Activated naive CD8-positive, alpha-beta T cell treated with anti-CD3 and anti-CD28 coated beads, Interleukin-2, amount 10 ng/mL, durations not matched to agents 7 days and 5 days (primary cell): ENCODE measurements around the gene SPEM2. TPM values are rescaled to one million over a fixed set of nuclear protein-coding genes. Genes with fewer than 3 reads are reported as not detected.
A peak's percentile ranks its signal among the peaks of the same experiment; 100 is the strongest.

Experiments used
- ATAC-seq: fragments of 150-1000 bp; cut with Tn5 transposase; one replicate; pipeline ENCODE4 v1.10.0; 2021; ENCODE audit warnings: low read depth, moderate library complexity
- POLR2A ChIA-PET: fragments of 350-600 bp; sonication (Branson Sonifier 250); formaldehyde crosslinking; loops from one replicate; lab custom pipeline; 2021; ENCODE audit warnings: antibody characterized with exemption; lab: Charles Lee
- DNase-seq: peaks from one replicate; pipeline ENCODE4 v3.0.0; 2021
- H3K27ac Mint-ChIP-seq: one replicate; pipeline ENCODE4 v1.8.0; 2022; ENCODE audit warnings: mild to moderate bottlenecking, mixed read lengths
- H3K27me3 Mint-ChIP-seq: one replicate; pipeline ENCODE4 v1.8.0; 2022; ENCODE audit warnings: mild to moderate bottlenecking, moderate library complexity, mixed read lengths
- H3K36me3 Mint-ChIP-seq: one replicate; pipeline ENCODE4 v1.8.0; 2021; ENCODE audit warnings: mild to moderate bottlenecking, mixed read lengths
- H3K4me1 Mint-ChIP-seq: one replicate; pipeline ENCODE4 v1.8.0; 2021; ENCODE audit warnings: mixed read lengths
- H3K4me3 Mint-ChIP-seq: one replicate; pipeline ENCODE4 v1.8.0; 2022; ENCODE audit warnings: mild to moderate bottlenecking, moderate library complexity, mixed read lengths
- H3K9me3 Mint-ChIP-seq: one replicate; pipeline ENCODE4 v1.8.0; 2021; ENCODE audit warnings: mixed read lengths
- total RNA-seq, 2 experiments: library from RNA; stranded (reverse); gene quantifications; one replicate each; pipeline ENCODE4 v1.2.3, GENCODE V29; 2021

The SPEM2 gene
- total RNA-seq, result not detected

DNA sequence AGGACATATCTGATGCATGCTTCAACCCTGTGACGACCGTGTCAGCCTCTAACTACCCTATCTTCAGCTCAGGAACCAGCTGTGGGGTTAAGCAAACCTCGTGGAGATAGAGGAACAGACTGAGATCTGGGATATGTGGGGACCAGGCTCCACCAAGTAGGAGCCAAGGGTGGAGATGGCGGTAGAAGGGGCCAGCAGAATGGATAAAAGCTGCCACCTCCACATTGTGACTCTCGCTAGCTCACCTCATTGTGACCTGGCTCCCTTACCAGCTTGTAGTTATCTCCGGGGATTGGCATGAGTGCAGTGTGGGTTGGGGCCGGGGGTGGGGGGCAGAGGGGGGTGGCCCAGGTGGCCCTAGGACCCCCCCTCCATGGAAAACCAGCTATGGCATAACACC is at the start of gene SPEM2:
Gene SPEM2 (plus strand): TSS at position 301 of the 400 bp plus-strand sequence. CDS start 73 bp downstream, at position 374.
- H3K4me1 Mint-ChIP-seq, result peaks cover 1% of the 10 kb centered on the region
- no peaks in the 10 kb centered on the region for H3K27me3 Mint-ChIP-seq
- H3K4me3 Mint-ChIP-seq, result no peak within 1 kb of the TSS
- POLR2A ChIA-PET, result no interaction called here
- ATAC-seq (no peak), DNase-seq (no peak)
- H3K27ac Mint-ChIP-seq, result no peak within 1 kb of the TSS
- no peaks in the 10 kb centered on the region for H3K36me3 Mint-ChIP-seq
- H3K9me3 Mint-ChIP-seq, result no peaks in the 10 kb centered on the region

DNA sequence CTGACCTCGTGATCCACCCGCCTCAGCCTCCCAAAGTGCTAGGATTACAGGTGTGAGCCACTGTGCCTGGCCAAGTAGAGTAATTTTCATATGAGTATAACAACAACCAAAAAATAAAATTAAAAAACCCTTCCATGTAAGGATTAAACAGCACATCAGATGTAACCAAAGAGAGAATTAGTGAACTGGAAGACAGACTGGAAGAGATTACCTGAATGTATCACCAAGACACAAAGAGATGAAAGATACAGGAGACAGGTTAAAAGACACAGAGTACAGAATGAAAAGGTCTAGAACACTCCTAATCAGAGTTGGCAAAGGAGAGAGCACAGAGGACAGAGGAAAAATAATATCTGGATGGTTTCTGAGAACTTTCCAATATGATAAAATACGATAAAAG is 46.3 kb upstream of the SPEM2 start:
- Mint-ChIP-seq H3K4me3 (no peak overlapping the region), H3K27me3 (peaks cover 38% of the 10 kb centered on the region), H3K9me3 (peaks cover 5% of the 10 kb centered on the region), H3K4me1 (peaks cover 5% of the 10 kb centered on the region), H3K36me3 (peaks cover 5% of the 10 kb centered on the region), H3K27ac (no peak overlapping the region)
- ATAC-seq, result no peak
- DNase-seq, result no peak
- POLR2A ChIA-PET, result no interaction called here

DNA sequence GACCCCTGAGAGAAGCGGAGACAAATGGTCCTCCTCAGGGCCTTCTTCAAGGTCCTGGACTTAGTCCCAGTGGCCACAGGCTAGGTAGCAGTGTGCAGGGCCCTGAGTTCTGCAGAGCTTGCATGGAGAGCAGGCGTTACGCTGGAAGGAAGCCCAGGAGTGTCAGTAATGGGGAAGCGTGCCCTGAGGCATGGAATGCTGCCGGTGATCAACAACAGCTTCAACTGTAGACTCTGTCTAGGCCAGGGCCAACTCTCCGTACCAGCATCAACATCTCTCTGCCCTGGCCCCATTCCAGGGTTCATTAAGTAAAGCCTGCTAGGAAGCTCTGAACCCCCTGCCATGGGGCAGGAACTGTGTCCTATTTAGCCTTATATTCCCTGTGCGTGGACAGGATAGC is 45.1 kb upstream of the SPEM2 start:
- no peak overlapping the region for H3K4me3 Mint-ChIP-seq
- peaks cover 5% of the 10 kb centered on the region for H3K9me3 Mint-ChIP-seq
- ATAC-seq (no peak), DNase-seq (no peak)
- H3K27ac Mint-ChIP-seq, result no peak overlapping the region
- POLR2A ChIA-PET, result interaction anchor here (1.0 kb wide), 1 partner anchor 57 kb away, joined by 4 read pairs; no protein-coding TSS in a partner anchor
- H3K36me3 Mint-ChIP-seq, result peaks cover 5% of the 10 kb centered on the region
- H3K27me3 Mint-ChIP-seq, result peaks cover 37% of the 10 kb centered on the region
- H3K4me1 Mint-ChIP-seq, result peaks cover 11% of the 10 kb centered on the region

DNA sequence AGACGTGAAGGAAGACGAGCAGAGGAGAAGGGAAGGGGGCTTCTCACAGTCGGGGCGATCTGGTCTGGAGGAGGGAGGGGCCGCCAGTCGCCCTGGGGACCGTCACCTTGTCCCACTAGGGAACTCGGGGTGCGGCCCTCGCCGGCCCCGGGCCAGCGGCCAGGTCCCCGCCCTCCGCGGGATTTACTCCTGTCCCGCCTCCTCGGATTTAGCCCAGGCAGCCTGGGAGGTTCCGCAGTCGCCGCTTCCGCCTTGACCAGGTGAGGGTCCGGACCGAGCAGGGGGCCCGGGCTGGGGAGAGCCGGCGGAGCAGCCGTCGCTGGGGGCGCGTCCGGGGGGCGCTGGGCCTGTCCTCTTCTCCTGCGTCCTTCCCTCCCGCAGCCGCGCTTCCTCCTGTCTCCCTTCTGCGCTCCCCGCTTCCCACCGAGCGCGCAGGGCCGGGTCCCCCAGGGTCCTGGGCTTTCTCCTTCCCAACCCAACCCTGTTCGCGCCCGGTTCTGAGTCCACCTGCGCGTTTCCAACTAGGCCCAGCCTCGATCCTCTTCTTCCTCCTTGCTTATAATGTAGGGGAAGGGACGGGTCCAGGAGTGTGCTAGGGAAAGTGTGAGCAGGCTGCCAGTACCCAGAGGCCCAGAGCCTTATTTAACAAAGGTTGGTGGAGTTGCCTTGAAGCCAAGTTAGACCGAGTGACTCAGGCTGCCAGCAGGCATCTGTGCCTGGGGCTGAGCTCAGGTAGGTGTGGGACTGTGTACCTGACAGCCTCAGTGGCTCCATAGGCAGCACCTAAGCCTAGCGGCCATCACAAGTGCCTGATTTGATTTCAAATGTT is 44.3 kb upstream of the SPEM2 start, which contains the start of gene TNK1:
Gene TNK1 (plus strand): TSS at position 235 of the 829 bp plus-strand sequence. CDS start 1,838 bp downstream, outside the sequence.
- Mint-ChIP-seq H3K36me3 (peaks cover 5% of the 10 kb centered on the region), H3K27ac (no peak within 1 kb of the TSS)

DNA sequence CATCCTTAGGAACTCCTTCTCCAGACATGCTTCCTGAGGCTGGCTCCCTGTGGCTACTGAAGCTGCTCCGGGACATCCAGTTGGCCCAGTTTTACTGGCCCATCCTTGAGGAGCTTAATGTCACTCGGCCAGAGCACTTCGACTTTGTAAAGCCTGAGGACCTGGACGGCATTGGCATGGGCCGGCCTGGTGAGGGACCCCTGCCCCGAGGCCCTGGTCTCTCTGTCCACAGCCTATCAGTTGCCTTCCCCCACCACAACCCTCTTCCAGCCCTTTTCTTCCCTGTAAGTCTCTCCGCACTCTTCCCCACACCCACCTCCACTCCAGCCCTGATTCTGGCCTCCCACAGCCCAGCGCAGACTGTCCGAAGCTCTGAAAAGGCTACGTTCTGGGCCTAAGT is 42.5 kb upstream of the SPEM2 start:
- no peak overlapping the region for H3K27ac Mint-ChIP-seq
- H3K27me3 Mint-ChIP-seq, result peaks cover 32% of the 10 kb centered on the region
- DNase-seq (no peak), ATAC-seq (no peak)
- peaks cover 5% of the 10 kb centered on the region for H3K9me3 Mint-ChIP-seq
- H3K4me1 Mint-ChIP-seq, result peaks cover 11% of the 10 kb centered on the region
- H3K36me3 Mint-ChIP-seq, result peaks cover 5% of the 10 kb centered on the region
- POLR2A ChIA-PET, result no interaction called here
- H3K4me3 Mint-ChIP-seq, result no peak overlapping the region

More for the DNA sequence above, 44.3 kb upstream of the SPEM2 start, which contains the start of gene TNK1:
- Mint-ChIP-seq H3K9me3 (peaks cover 5% of the 10 kb centered on the region), H3K27me3 (peaks cover 37% of the 10 kb centered on the region), H3K4me3 (no peak within 1 kb of the TSS), H3K4me1 (peaks cover 11% of the 10 kb centered on the region)
- no peak for ATAC-seq
- POLR2A ChIA-PET, result interaction anchor here (1.0 kb wide), 1 partner anchor 56 kb away, joined by 4 read pairs; no protein-coding TSS in a partner anchor
- DNase-seq, result no peak

DNA sequence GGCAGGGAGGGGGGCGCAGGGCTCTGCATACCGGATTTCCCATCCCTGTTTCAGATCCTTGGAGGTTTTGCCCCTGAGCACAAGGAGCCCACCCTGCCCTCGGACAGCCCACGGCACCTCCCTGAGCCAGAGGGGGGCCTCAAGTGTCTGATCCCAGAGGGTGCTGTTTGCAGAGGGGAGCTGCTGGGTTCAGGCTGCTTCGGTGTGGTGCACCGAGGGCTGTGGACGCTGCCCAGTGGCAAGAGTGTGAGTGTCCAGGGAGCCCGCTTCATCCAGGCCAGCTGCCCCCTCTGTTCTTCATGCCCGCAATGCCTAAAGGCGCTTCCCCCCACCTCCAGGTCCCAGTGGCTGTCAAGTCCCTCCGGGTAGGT is 42.1 kb upstream of the SPEM2 start:
- Mint-ChIP-seq H3K4me3 (peak overlapping the region; percentile 41), H3K4me1 (peaks cover 11% of the 10 kb centered on the region), H3K27ac (no peak overlapping the region), H3K9me3 (peaks cover 5% of the 10 kb centered on the region), H3K27me3 (peaks cover 32% of the 10 kb centered on the region), H3K36me3 (peaks cover 5% of the 10 kb centered on the region)
- ATAC-seq (no peak), DNase-seq (no peak)
- POLR2A ChIA-PET, result interaction anchor here (1.4 to 1.9 kb wide), 3 partner anchors 10 to 54 kb away, joined by 3 to 19 read pairs (median 4); partner anchors contain the start of gene PLSCR3

DNA sequence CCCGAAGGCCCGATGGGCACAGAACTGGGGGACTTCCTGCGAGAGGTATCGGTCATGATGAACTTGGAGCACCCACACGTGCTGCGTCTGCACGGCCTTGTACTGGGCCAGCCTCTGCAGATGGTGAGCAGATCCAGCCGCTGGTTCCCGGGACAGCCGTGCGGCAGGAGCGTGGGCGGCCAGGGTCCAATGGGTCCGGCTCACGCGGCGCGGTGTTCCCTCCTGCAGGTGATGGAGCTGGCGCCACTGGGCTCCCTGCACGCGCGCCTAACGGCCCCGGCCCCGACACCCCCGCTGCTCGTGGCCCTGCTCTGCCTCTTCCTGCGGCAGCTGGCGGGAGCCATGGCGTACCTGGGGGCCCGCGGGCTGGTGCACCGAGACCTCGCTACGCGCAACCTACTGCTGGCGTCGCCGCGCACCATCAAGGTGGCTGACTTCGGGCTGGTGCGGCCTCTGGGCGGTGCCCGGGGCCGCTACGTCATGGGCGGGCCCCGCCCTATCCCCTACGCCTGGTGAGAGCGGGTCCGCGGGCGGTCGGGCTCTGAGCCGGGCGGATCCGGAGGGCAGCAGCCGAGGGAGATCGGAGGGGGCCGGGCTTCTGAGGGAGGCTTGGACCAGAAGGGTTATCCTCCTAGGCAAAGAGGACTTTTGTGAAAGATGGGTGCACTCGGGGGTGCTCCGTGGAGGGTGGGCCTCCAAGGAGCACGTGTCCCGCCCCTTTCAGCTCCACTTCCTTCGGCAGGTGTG is 41.5 kb upstream of the SPEM2 start:
- Mint-ChIP-seq H3K4me1 (peaks cover 11% of the 10 kb centered on the region), H3K36me3 (peaks cover 5% of the 10 kb centered on the region), H3K27me3 (peaks cover 31% of the 10 kb centered on the region), H3K4me3 (peak overlapping the region; percentile 76), H3K27ac (peak overlapping the region; percentile 63), H3K9me3 (peaks cover 5% of the 10 kb centered on the region)
- ATAC-seq, result peak; percentile 97
- DNase-seq, result peak; percentile 86
- POLR2A ChIA-PET, result interaction anchor here (0.5 to 2.2 kb wide), 15 partner anchors 9 to 304 kb away, joined by 3 to 19 read pairs (median 3); partner anchors contain the start of genes GPS2, PLSCR3, TMEM102 and TMEM256

DNA sequence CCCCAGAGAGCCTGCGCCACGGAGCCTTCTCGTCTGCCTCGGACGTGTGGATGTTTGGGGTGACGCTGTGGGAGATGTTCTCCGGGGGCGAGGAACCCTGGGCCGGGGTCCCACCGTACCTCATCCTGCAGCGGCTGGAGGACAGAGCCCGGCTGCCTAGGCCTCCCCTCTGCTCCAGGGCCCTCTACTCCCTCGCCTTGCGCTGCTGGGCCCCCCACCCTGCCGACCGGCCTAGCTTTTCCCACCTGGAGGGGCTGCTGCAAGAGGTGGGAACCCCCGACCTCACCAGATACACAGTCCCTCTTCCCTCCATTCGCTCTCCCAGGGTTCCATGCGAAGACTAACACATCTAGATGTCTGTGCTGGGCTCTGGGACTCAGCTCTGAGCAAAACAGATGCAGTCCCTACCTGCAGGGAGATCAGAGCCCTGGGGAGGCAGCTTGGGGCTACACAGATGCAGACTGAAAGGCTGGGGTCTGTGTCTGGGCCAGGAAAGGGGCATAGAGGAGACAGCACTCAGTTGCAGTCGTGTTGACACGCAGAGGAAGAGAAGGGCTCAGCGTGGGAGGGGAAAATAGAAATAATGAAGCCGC is 40.8 kb upstream of the SPEM2 start:
- no peak for ATAC-seq
- Mint-ChIP-seq H3K27me3 (peaks cover 26% of the 10 kb centered on the region), H3K36me3 (no peaks in the 10 kb centered on the region), H3K9me3 (no peaks in the 10 kb centered on the region), H3K4me3 (peak overlapping the region; percentile 76), H3K4me1 (peaks cover 11% of the 10 kb centered on the region), H3K27ac (peak overlapping the region; percentile 63)
- DNase-seq, result no peak
- POLR2A ChIA-PET, result interaction anchor here (0.5 to 2.2 kb wide), 15 partner anchors 9 to 303 kb away, joined by 3 to 19 read pairs (median 3); partner anchors contain the start of genes GPS2, PLSCR3, TMEM102 and TMEM256

DNA sequence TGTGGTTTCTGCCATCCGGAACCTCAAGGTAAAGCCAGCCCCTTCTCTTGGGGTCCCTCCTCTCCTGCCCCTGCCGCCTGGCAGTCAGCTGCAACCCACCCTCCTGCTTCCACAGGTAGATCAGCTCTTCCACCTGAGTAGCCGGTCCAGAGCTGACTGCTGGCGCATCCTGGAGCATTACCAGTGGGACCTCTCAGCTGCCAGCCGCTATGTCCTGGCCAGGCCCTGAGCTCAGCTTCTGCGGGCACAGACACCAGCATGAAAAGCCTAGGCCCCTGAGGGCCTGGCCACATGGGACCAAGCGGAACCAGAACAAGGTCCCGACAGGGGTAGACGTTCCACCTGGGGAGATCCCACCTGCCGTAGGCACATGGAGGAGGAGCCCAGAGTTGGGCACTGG is 36.6 kb upstream of the SPEM2 start:
- POLR2A ChIA-PET, result interaction anchor here (0.8 kb wide), 2 partner anchors 15 to 37 kb away, joined by 3 read pairs; partner anchors contain the start of gene TMEM256
- no peak for DNase-seq
- ATAC-seq, result no peak

DNA sequence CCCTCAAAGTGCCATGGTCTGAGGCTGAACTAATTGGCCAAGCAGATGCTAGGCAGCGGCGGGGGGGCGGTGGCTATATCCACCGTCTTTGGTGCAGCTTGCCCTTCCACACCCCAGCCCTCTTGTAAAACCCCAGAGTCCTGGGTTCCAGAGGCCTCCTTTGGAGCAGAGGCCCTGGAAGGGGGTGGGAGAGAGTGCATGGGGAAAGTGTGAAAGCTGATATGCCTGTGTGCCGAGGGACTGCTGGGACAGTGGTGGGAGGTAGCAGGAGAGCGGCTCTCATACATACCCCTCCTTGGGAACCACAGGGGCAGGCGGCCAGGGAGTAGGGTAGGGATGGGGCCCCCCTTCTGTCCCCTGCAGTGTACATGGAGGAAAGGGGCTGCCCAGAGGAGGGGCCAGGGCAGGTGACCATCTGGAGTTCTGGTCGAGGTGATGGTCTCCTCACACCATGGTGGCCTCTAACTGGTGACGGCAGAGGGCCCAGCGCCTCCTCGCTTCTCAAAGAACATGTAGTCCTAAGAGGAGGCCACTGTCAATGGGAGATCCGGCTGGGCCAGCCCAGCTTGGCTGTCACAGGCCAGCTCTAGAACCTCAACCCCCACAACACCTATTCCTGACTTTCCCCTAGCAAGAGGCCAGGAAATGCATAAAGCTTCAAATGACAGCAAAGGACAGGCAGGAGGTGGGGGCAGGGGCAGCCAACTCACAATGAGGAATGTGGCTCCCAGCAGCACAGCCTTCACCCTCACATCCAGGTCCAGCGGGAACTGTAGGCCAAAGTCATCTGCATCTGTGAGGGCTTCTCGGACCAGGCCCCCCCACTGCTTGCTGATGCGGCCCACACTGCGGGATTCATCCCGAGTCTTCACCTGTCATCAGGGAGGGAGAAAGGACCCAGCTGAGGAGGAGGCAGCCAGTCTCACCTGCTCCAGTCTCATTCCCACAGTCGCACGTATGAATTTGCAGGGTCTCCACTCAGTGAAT is 35.2 kb upstream of the SPEM2 start:
- no peaks in the 10 kb centered on the region for H3K27me3 Mint-ChIP-seq
- peaks cover 6% of the 10 kb centered on the region for H3K36me3 Mint-ChIP-seq
- DNase-seq (no peak), ATAC-seq (no peak)
- H3K9me3 Mint-ChIP-seq, result no peaks in the 10 kb centered on the region
- H3K4me3 Mint-ChIP-seq, result no peak overlapping the region
- H3K27ac Mint-ChIP-seq, result no peak overlapping the region
- POLR2A ChIA-PET, result interaction anchor here (1.2 kb wide), 1 partner anchor 14 kb away, joined by 4 read pairs; the partner anchor contains the start of gene TMEM256
- peaks cover 19% of the 10 kb centered on the region for H3K4me1 Mint-ChIP-seq

More for the DNA sequence above, 36.6 kb upstream of the SPEM2 start:
- H3K27ac Mint-ChIP-seq, result no peak overlapping the region
- no peaks in the 10 kb centered on the region for H3K9me3 Mint-ChIP-seq
- H3K4me3 Mint-ChIP-seq, result no peak overlapping the region
- H3K4me1 Mint-ChIP-seq, result peaks cover 19% of the 10 kb centered on the region
- no peaks in the 10 kb centered on the region for H3K27me3 Mint-ChIP-seq
- H3K36me3 Mint-ChIP-seq, result peaks cover 6% of the 10 kb centered on the region

DNA sequence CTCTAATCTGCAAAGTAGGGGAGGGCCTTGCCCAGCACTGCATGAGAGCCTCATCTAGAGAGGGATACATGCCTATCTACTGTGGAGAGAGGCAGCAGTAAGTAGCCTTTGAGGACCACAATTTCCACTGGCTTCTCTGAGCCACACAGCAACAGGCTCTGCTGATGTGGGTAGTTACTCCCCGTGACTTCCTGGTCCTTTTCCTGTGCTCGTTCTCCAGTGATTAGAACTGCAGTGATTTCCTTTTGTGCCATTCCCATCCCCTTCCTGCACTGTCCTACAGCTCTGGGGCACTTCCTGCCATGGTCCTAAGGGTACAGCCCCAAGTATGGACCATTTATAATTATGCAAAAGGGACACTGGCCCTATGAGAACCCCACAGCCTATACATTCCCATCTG is 34.1 kb upstream of the SPEM2 start:
- Mint-ChIP-seq H3K27ac (no peak overlapping the region), H3K4me3 (no peak overlapping the region), H3K36me3 (peaks cover 6% of the 10 kb centered on the region), H3K4me1 (peaks cover 19% of the 10 kb centered on the region), H3K9me3 (no peaks in the 10 kb centered on the region), H3K27me3 (no peaks in the 10 kb centered on the region)
- POLR2A ChIA-PET, result interaction anchor here (0.5 to 1.2 kb wide), 2 partner anchors 9 to 13 kb away, joined by 4 read pairs; partner anchors contain the start of gene TMEM256
- ATAC-seq (no peak), DNase-seq (no peak)
